Bronchial epithelial cell (primary cell): ENCODE results near the gene TRIM26. TPM values are rescaled to one million over a fixed set of nuclear protein-coding genes. Genes with fewer than 3 reads are reported as not detected.

Source experiments
- DNase-seq: peaks from one replicate; pipeline ENCODE4 v3.0.0-alpha.2; 2010; ENCODE audit warnings: low read depth
- FAIRE-seq: peaks from 2 replicates; lab custom pipeline; 2011; peaks lifted over from hg19 to GRCh38; lab: Jason Lieb, UNC
- H3K27me3 ChIP-seq: 2 replicates; pipeline ENCODE4 v1.5.1; 2011; ENCODE audit warnings: low read length; ENCODE audit not compliant: control insufficient read depth, insufficient read depth
- H3K36me3 ChIP-seq: 2 replicates; pipeline ENCODE4 v1.5.1; 2011; ENCODE audit warnings: low read length; ENCODE audit not compliant: control insufficient read depth, insufficient read depth
- H3K4me3 ChIP-seq: 2 replicates; pipeline ENCODE4 v1.5.1; 2011; ENCODE audit warnings: mild to moderate bottlenecking, low read depth, low read length, control low read depth
- total RNA-seq: library from RNA; depleted of rRNA; stranded (reverse); fragments of >200 nt; gene quantifications from 2 replicates; pipeline ENCODE4 v1.2.1, GENCODE V29; 2014
- TF ChIP-seq, protein P1 (sequence below): IDR thresholded peaks from 2 replicates; pipeline ENCODE4 v1.5.1; 2011; ENCODE audit warnings: mild to moderate bottlenecking, moderate library complexity, low read length, control low read depth, inconsistent platforms; ENCODE audit not compliant: insufficient read depth, severe bottlenecking

Gene TRIM26
- total RNA-seq, 1 donor from 2014 or later: 24.7 TPM

GRCh38 chr6:30188541-30188940 lies 24.7 kb downstream of the TRIM26 start:
- Histone ChIP-seq H3K36me3 (peaks cover 36% of the 10 kb centered on the region), H3K27me3 (no peaks in the 10 kb centered on the region), H3K4me3 (no peak overlapping the region)
- TF ChIP-seq, protein P1, sequence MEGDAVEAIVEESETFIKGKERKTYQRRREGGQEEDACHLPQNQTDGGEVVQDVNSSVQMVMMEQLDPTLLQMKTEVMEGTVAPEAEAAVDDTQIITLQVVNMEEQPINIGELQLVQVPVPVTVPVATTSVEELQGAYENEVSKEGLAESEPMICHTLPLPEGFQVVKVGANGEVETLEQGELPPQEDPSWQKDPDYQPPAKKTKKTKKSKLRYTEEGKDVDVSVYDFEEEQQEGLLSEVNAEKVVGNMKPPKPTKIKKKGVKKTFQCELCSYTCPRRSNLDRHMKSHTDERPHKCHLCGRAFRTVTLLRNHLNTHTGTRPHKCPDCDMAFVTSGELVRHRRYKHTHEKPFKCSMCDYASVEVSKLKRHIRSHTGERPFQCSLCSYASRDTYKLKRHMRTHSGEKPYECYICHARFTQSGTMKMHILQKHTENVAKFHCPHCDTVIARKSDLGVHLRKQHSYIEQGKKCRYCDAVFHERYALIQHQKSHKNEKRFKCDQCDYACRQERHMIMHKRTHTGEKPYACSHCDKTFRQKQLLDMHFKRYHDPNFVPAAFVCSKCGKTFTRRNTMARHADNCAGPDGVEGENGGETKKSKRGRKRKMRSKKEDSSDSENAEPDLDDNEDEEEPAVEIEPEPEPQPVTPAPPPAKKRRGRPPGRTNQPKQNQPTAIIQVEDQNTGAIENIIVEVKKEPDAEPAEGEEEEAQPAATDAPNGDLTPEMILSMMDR: no peak
- FAIRE-seq (no peak), DNase-seq (no peak)

DNA sequence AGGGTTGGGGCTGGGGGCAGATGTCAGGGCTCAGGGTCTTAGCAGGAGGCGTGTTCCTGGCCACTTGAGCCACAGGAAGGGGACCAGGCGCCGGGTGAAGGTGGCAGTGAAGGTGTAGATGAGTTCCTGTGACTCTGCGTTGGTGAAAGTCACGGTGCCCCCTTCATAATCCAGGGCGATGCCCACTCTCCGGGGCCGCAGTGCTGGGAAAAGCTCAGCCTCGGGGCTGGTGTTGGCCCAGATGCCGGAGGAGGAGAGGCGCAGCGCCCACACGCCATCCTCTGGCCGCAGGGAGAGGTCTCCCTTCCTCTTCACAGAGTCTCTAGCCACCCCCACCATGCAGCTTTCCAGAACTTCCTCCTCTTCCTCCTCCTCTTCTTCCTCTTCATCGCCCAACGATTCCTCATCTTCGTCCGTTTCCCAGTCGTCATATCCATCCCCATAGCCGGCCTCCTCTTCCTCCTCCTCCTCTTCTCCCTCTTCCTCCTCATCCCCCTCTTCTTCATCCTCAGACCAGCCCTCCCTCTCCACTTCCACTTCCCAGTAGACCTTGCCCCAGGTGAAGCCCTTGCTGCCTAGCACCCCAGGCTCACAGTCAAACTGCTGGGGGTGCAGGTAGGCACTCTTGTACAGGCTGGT lies 27.2 kb downstream of the TRIM26 start:
- H3K27me3 ChIP-seq: no peaks in the 10 kb centered on the region
- TF ChIP-seq, protein P1: no peak
- FAIRE-seq (no peak), DNase-seq (no peak)
- H3K36me3 ChIP-seq: peaks cover 29% of the 10 kb centered on the region
- H3K4me3 ChIP-seq: no peak overlapping the region

GRCh38 chr6:30184417-30185031 lies 28.7 kb downstream of the TRIM26 start:
- H3K27me3 ChIP-seq: no peaks in the 10 kb centered on the region
- TF ChIP-seq, protein P1: no peak
- DNase-seq: no peak
- FAIRE-seq: no peak
- H3K36me3 ChIP-seq: peaks cover 18% of the 10 kb centered on the region
- H3K4me3 ChIP-seq: no peak overlapping the region

DNA sequence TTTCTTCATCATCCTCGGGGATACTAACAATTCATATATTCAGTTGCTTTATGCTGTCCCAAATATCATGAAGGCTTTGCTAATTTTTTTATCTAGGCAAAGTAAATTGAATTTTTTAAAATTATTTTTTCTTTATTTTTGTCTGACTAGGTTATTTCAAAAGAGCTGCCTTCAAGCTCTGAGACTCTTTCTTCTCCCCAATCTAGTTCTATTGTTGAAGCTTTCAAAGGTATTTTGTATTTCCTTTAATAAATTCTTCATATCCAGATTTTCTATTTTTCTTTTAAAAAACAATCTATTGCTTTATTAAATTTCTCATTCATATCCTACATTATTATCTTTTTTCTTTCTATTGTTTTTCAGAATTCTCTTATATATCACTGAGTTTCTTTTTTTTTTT lies 33.1 kb downstream of the TRIM26 start:
- FAIRE-seq (no peak), DNase-seq (no peak)
- TF ChIP-seq, protein P1: no peak
- peaks cover 3% of the 10 kb centered on the region for H3K27me3 ChIP-seq
- H3K4me3 ChIP-seq: no peak overlapping the region
- no peaks in the 10 kb centered on the region for H3K36me3 ChIP-seq

GRCh38 chr6:30178837-30179236 lies 34.4 kb downstream of the TRIM26 start:
- H3K4me3 ChIP-seq: no peak overlapping the region
- FAIRE-seq (no peak), DNase-seq (no peak)
- TF ChIP-seq, protein P1: no peak
- no peaks in the 10 kb centered on the region for H3K36me3 ChIP-seq
- H3K27me3 ChIP-seq: peaks cover 5% of the 10 kb centered on the region
